MCF 10A (cell line): ENCODE data around the gene TSPYL6. TPM values are rescaled to one million over a fixed set of nuclear protein-coding genes. Genes with fewer than 3 reads are reported as not detected.

Experiments used
- BruUV-seq: library from RNA; stranded (reverse); fragments of 400-500 nt; replicated peaks from 2 replicates; lab custom pipeline; 2021; lab: Mats Ljungman, UMichigan
- CTCF ChIA-PET: fragments of 300-600 bp; sonication (Branson Sonifier 250); formaldehyde crosslinking; extraction: SDS; loops from one replicate; lab custom pipeline; 2021; ENCODE audit warnings: antibody characterized with exemption, inconsistent platforms; lab: Yijun Ruan, JAX
- POLR2A ChIA-PET: fragments of 300-600, 350-650 bp; sonication (Branson Sonifier 250); formaldehyde crosslinking; extraction: SDS; loops from one replicate; lab custom pipeline; 2020; ENCODE audit warnings: antibody characterized with exemption, inconsistent platforms; lab: Yijun Ruan, JAX
- DNase-seq: peaks from one replicate; pipeline ENCODE4 v3.0.0-alpha.2; 2018; ENCODE audit not compliant: unreplicated experiment
- H3K27ac Mint-ChIP-seq: one replicate; pipeline ENCODE4 v1.8.0; 2022; ENCODE audit warnings: mild to moderate bottlenecking, low read depth, mixed read lengths; ENCODE audit not compliant: unreplicated experiment
- H3K27me3 Mint-ChIP-seq: one replicate; pipeline ENCODE4 v1.8.0; 2022; ENCODE audit warnings: mixed read lengths; ENCODE audit not compliant: insufficient read depth, unreplicated experiment
- H3K36me3 Mint-ChIP-seq: one replicate; pipeline ENCODE4 v1.8.0; 2022; ENCODE audit warnings: mild to moderate bottlenecking, moderate library complexity, mixed read lengths; ENCODE audit not compliant: insufficient read depth, unreplicated experiment
- H3K4me1 Mint-ChIP-seq: one replicate; pipeline ENCODE4 v1.8.0; 2022; ENCODE audit warnings: mixed read lengths; ENCODE audit not compliant: insufficient read depth, unreplicated experiment
- H3K4me3 Mint-ChIP-seq: one replicate; pipeline ENCODE4 v1.8.0; 2022; ENCODE audit warnings: mild to moderate bottlenecking, moderate library complexity, mixed read lengths; ENCODE audit not compliant: unreplicated experiment
- H3K9me3 Mint-ChIP-seq: one replicate; pipeline ENCODE4 v1.8.0; 2022; ENCODE audit warnings: mixed read lengths; ENCODE audit not compliant: unreplicated experiment
- CTCF ChIP-seq: fragments of 200-600 bp; IDR thresholded peaks from one replicate; pipeline ENCODE4 v1.8.0; 2022; ENCODE audit warnings: antibody characterized with exemption, mild to moderate bottlenecking; ENCODE audit not compliant: unreplicated experiment
- intact Hi-C: fragments of 100-400 bp; cut with micrococcal nuclease; formaldehyde crosslinking; loops from 2 replicates; pipeline ENCODE4 v1.14.1; 2022
- total RNA-seq: library from RNA; stranded (reverse); gene quantifications from 2 replicates; pipeline ENCODE4 v1.2.3, GENCODE V29; 2022

TSPYL6 gene
- total RNA-seq, 1 experiment from 2014 or later: not detected

- POLR2A ChIA-PET: interaction anchor here (0.6 to 1.0 kb wide), 5 partner anchors 9 to 418 kb away, joined by 3 to 4 read pairs (median 3); no protein-coding TSS in a partner anchor
- intact Hi-C loops: no loop called here
- Mint-ChIP-seq H3K27ac (no peak overlapping the region), H3K9me3 (no peaks in the 10 kb centered on the region), H3K36me3 (no peaks in the 10 kb centered on the region), H3K4me3 (no peak overlapping the region), H3K4me1 (peaks cover 20% of the 10 kb centered on the region), H3K27me3 (no peaks in the 10 kb centered on the region)
- no peak for DNase-seq
- no TSS peak for BruUV-seq
- no peak for TF ChIP-seq CTCF
- CTCF ChIA-PET: interaction anchor here (0.6 to 1.1 kb wide), 4 partner anchors 36 to 206 kb away, joined by 3 to 5 read pairs (median 3); no protein-coding TSS in a partner anchor
These were observed 47.4 kb downstream of the TSPYL6 start for GRCh38 chr2:54208364-54209240.

GRCh38 chr2:54207666-54208195 is 48.3 kb downstream of the TSPYL6 start:
- no peaks in the 10 kb centered on the region for H3K9me3 Mint-ChIP-seq
- H3K4me1 Mint-ChIP-seq: peaks cover 20% of the 10 kb centered on the region
- H3K4me3 Mint-ChIP-seq: no peak overlapping the region
- no TSS peak for BruUV-seq
- no peak for TF ChIP-seq CTCF
- ChIA-PET CTCF (interaction anchor here (0.6 to 0.7 kb wide), 4 partner anchors 37 to 499 kb away, joined by 3 to 5 read pairs (median 4); no protein-coding TSS in a partner anchor), POLR2A (interaction anchor here (0.6 to 1.0 kb wide), 4 partner anchors 8 to 253 kb away, joined by 3 to 4 read pairs (median 3); no protein-coding TSS in a partner anchor)
- H3K27ac Mint-ChIP-seq: no peak overlapping the region
- no peaks in the 10 kb centered on the region for H3K27me3 Mint-ChIP-seq
- no peak for DNase-seq
- intact Hi-C loops: no loop called here
- no peaks in the 10 kb centered on the region for H3K36me3 Mint-ChIP-seq

GRCh38 chr2:54206596-54206995 is 49.4 kb downstream of the TSPYL6 start:
- H3K36me3 Mint-ChIP-seq: no peaks in the 10 kb centered on the region
- peak; percentile 55 for DNase-seq
- no TSS peak for BruUV-seq
- TF ChIP-seq CTCF: peak; percentile 50
- intact Hi-C loops: loop anchor here (1.0 kb wide), 1 partner anchor 297 kb away; no protein-coding TSS in a partner anchor
- H3K27ac Mint-ChIP-seq: no peak overlapping the region
- H3K4me1 Mint-ChIP-seq: peaks cover 14% of the 10 kb centered on the region
- ChIA-PET CTCF (interaction anchor here (1.5 kb wide), 1 partner anchor 221 kb away, joined by 3 read pairs; no protein-coding TSS in a partner anchor), POLR2A (interaction anchor here (1.0 kb wide), 1 partner anchor 352 kb away, joined by 3 read pairs; no protein-coding TSS in a partner anchor)
- H3K4me3 Mint-ChIP-seq: no peak overlapping the region
- H3K9me3 Mint-ChIP-seq: no peaks in the 10 kb centered on the region
- H3K27me3 Mint-ChIP-seq: no peaks in the 10 kb centered on the region

GRCh38 chr2:54204476-54204875 is 51.6 kb downstream of the TSPYL6 start:
- no peaks in the 10 kb centered on the region for H3K9me3 Mint-ChIP-seq
- no peaks in the 10 kb centered on the region for H3K36me3 Mint-ChIP-seq
- intact Hi-C loops: no loop called here
- TF ChIP-seq CTCF: no peak
- POLR2A ChIA-PET: no interaction called here
- no peaks in the 10 kb centered on the region for H3K27me3 Mint-ChIP-seq
- BruUV-seq: no TSS peak
- no peak overlapping the region for H3K27ac Mint-ChIP-seq
- DNase-seq: no peak
- peaks cover 14% of the 10 kb centered on the region for H3K4me1 Mint-ChIP-seq
- CTCF ChIA-PET: interaction anchor here (0.9 to 1.1 kb wide), 2 partner anchors 13 to 125 kb away, joined by 3 to 4 read pairs; no protein-coding TSS in a partner anchor
- no peak overlapping the region for H3K4me3 Mint-ChIP-seq
